IMR-90 (cell line): Measurements from ENCODE around the gene AGTPBP1. TPM values are rescaled to one million over a fixed set of nuclear protein-coding genes. Genes with fewer than 3 reads are reported as not detected.

Experiments
- ATAC-seq: fragments of 200-7000 bp; cut with Tn5 transposase; 2 replicates; pipeline ENCODE4 v1.9.1; 2020; ENCODE audit warnings: low read depth, mild to moderate bottlenecking, moderate library complexity
- BruUV-seq: library from RNA; stranded (reverse); fragments of 400-500 nt; replicated peaks from 2 replicates; lab custom pipeline; 2021; lab: Mats Ljungman, UMichigan
- CTCF ChIA-PET: fragments of 300-600 bp; formaldehyde crosslinking; extraction: SDS; loops from one replicate; lab custom pipeline; 2021; ENCODE audit warnings: antibody characterized with exemption; lab: Yijun Ruan, JAX
- POLR2A ChIA-PET: fragments of 300-600 bp; sonication (Branson Sonifier 250); formaldehyde crosslinking; loops from one replicate; lab custom pipeline; 2022; ENCODE audit warnings: antibody characterized with exemption; ENCODE audit not compliant: unreplicated experiment; lab: Charles Lee
- DNase-seq: peaks from one replicate; pipeline ENCODE4 v3.0.0; 2013
- H2AFZ ChIP-seq: replicated peaks from 2 replicates; pipeline ENCODE3; 2013; ENCODE audit warnings: low read length, mild to moderate bottlenecking; ENCODE audit not compliant: poor library complexity
- H2AK5ac ChIP-seq: 2 replicates; pipeline ENCODE4 v1.6.1; 2013; ENCODE audit warnings: low read depth, low read length, inconsistent platforms
- H2AK9ac ChIP-seq: replicated peaks from 2 replicates; pipeline ENCODE3; 2013; ENCODE audit warnings: mild to moderate bottlenecking, low read depth, low read length, moderate library complexity; ENCODE audit not compliant: poor library complexity
- H2BK120ac ChIP-seq: 2 replicates; pipeline ENCODE4 v1.6.1; 2013; ENCODE audit warnings: low read depth, low read length, inconsistent platforms
- H2BK15ac ChIP-seq: 3 replicates; pipeline ENCODE4 v1.6.1; 2013; ENCODE audit warnings: low read depth, low read length, inconsistent platforms
- H2BK20ac ChIP-seq: 2 replicates; pipeline ENCODE4 v1.6.1; 2013; ENCODE audit warnings: low read depth, mild to moderate bottlenecking, inconsistent platforms, low read length, moderate library complexity
- H2BK5ac ChIP-seq: 2 replicates; pipeline ENCODE4 v1.6.1; 2013; ENCODE audit warnings: mild to moderate bottlenecking, low read depth, low read length, inconsistent platforms; ENCODE audit not compliant: poor library complexity, severe bottlenecking
- H3K14ac ChIP-seq: replicated peaks from 2 replicates; pipeline ENCODE4 v1.6.1; 2013; ENCODE audit warnings: low read depth, low read length, inconsistent platforms
- H3K18ac ChIP-seq: 2 replicates; pipeline ENCODE4 v1.6.1; 2013; ENCODE audit warnings: low read depth, low read length, control low read depth
- H3K23ac ChIP-seq: 2 replicates; pipeline ENCODE4 v1.6.1; 2013; ENCODE audit warnings: low read depth, low read length, inconsistent platforms
- H3K27ac ChIP-seq: 2 replicates; pipeline ENCODE4 v1.5.1; 2013; ENCODE audit warnings: mild to moderate bottlenecking, control low read depth, low read length; ENCODE audit not compliant: insufficient read depth
- H3K27me3 ChIP-seq: 2 replicates; pipeline ENCODE4 v1.6.1; 2013; ENCODE audit warnings: low read length; ENCODE audit not compliant: control insufficient read depth, insufficient read depth
- H3K36me3 ChIP-seq: 2 replicates; pipeline ENCODE4 v1.6.1; 2013; ENCODE audit warnings: low read length, mixed read lengths; ENCODE audit not compliant: control insufficient read depth, insufficient read depth
- H3K4ac ChIP-seq: 2 replicates; pipeline ENCODE4 v1.6.1; 2013; ENCODE audit warnings: low read depth, low read length, inconsistent platforms
- H3K4me1 ChIP-seq: 2 replicates; pipeline ENCODE4 v1.6.1; 2013; ENCODE audit warnings: low read length, mixed read lengths; ENCODE audit not compliant: control insufficient read depth, insufficient read depth
- H3K4me2 ChIP-seq: 2 replicates; pipeline ENCODE4 v1.6.1; 2013; ENCODE audit warnings: low read depth, mild to moderate bottlenecking, control low read depth, low read length, moderate library complexity
- H3K4me3 ChIP-seq: 2 replicates; pipeline ENCODE4 v1.5.1; 2013; ENCODE audit warnings: low read depth, mild to moderate bottlenecking, control low read depth, low read length, moderate library complexity; ENCODE audit not compliant: insufficient read depth
- H3K56ac ChIP-seq: 2 replicates; pipeline ENCODE4 v1.6.1; 2013; ENCODE audit warnings: low read length, inconsistent platforms; ENCODE audit not compliant: insufficient read depth; ENCODE audit errors: extremely low read depth
- H3K79me1 ChIP-seq, 2 experiments: 2 replicates each; pipeline ENCODE4 v1.6.1; 2013; ENCODE audit warnings: low read length in 2 of 2, inconsistent platforms in 1 of 2, low read depth in 1 of 2
- H3K9ac ChIP-seq: 2 replicates; pipeline ENCODE4 v1.6.1; 2013; ENCODE audit warnings: low read depth, low read length, control low read depth
- H3K9me1 ChIP-seq: 2 replicates; pipeline ENCODE4 v1.6.1; 2013; ENCODE audit warnings: low read length, inconsistent platforms; ENCODE audit not compliant: insufficient read depth
- H3K9me3 ChIP-seq: 2 replicates; pipeline ENCODE4 v1.6.1; 2013; ENCODE audit warnings: low read length; ENCODE audit not compliant: control insufficient read depth, insufficient read depth
- H4K20me1 ChIP-seq: 2 replicates; pipeline ENCODE4 v1.6.1; 2013; ENCODE audit warnings: low read length, inconsistent platforms; ENCODE audit not compliant: insufficient read depth
- H4K5ac ChIP-seq: 2 replicates; pipeline ENCODE4 v1.6.1; 2013; ENCODE audit warnings: mild to moderate bottlenecking, low read depth, low read length, control low read depth
- H4K8ac ChIP-seq, 2 experiments: 2 replicates each; pipeline ENCODE4 v1.6.1; 2013; ENCODE audit warnings: low read depth in 2 of 2, low read length in 2 of 2, control low read depth in 1 of 2, inconsistent platforms in 1 of 2
- H4K91ac ChIP-seq: 2 replicates; pipeline ENCODE4 v1.6.1; 2013; ENCODE audit warnings: low read depth, low read length, inconsistent platforms; ENCODE audit not compliant: insufficient read depth
- CEBPB ChIP-seq: IDR thresholded peaks from 2 replicates; pipeline ENCODE4 v1.6.1; 2012; ENCODE audit warnings: low read depth, low read length, improper control_type of control experiment
- CHD1 ChIP-seq: IDR thresholded peaks from 2 replicates; pipeline ENCODE4 v1.6.1; 2012; ENCODE audit warnings: low read depth, low read length, improper control_type of control experiment
- MAFK ChIP-seq: IDR thresholded peaks from 2 replicates; pipeline ENCODE4 v1.6.1; 2012; ENCODE audit warnings: low read depth, low read length, improper control_type of control experiment
- USF2 ChIP-seq: fragments of 150-350 bp; IDR thresholded peaks from 2 replicates; pipeline ENCODE4 v1.6.1; 2017; ENCODE audit warnings: mild to moderate bottlenecking, antibody characterized with exemption, low read length, low read depth
- WGBS, 2 experiments: methylation state at CpG; one replicate each; pipeline versions ENCODE4 v1.1.5 to v1.1.7; 2013; ENCODE audit warnings: missing lambda C conversion rate in 2 of 2; ENCODE audit not compliant: insufficient read length in 1 of 2; ENCODE audit errors: extremely low coverage in 2 of 2; 5-methylcytosine and 5-hydroxymethylcytosine counted together
- dilution Hi-C: fragments of 300-500 bp; cut with HindIII; formaldehyde crosslinking; loops from one replicate; pipeline ENCODE4 v1.14.3; 2018; ENCODE audit warnings: low sequenced_read_pairs; ENCODE audit not compliant: unreplicated experiment
- in situ Hi-C: fragments of 300-500 bp; cut with MboI; formaldehyde crosslinking; loops from 3 replicates; pipeline ENCODE4 v1.14.3; 2019; ENCODE audit warnings: low sequenced_read_pairs, inconsistent platforms, mixed read lengths
- intact Hi-C: fragments of 100-400 bp; cut with micrococcal nuclease; formaldehyde crosslinking; loops from 2 replicates; pipeline ENCODE4 v1.10.0; 2022
- polyA plus RNA-seq, 3 experiments: library from polyadenylated mRNA; depleted of rRNA; stranded (reverse); fragments of >200 nt; gene quantifications; 2 replicates each; pipeline ENCODE4 v1.2.3, GENCODE V29; 2012; ENCODE audit warnings: low replicate concordance in 1 of 3
- total RNA-seq: library from RNA; depleted of rRNA; stranded (reverse); fragments of >200 nt; gene quantifications from 2 replicates; pipeline ENCODE4 v1.2.3, GENCODE V29; 2012

AGTPBP1 gene
- total and polyA plus RNA-seq, 2 of the 4 experiments (the other 2 are of a cell fraction) = 3.3 to 9.0 TPM

GRCh38 chr9:85662573-85662972, 79.2 kb downstream of the AGTPBP1 start:
- dilution Hi-C loops = no loop called here
- no CpG with 5 or more reads among the region's 1 CpG for WGBS, 2 experiments
- Histone ChIP-seq H2AFZ (no peak overlapping the region), H3K23ac (no peak overlapping the region), H3K4me3 (no peak overlapping the region), H3K9me1 (no peaks in the 10 kb centered on the region), H4K91ac (no peak overlapping the region), H3K27ac (no peak overlapping the region), H3K18ac (no peak overlapping the region), H3K27me3 (no peaks in the 10 kb centered on the region), H2AK5ac (no peak overlapping the region), H3K36me3 (no peaks in the 10 kb centered on the region), H3K9me3 (no peaks in the 10 kb centered on the region), H2AK9ac (no peak overlapping the region), H3K4ac (no peak overlapping the region), H3K4me2 (no peak overlapping the region), H3K56ac (no peak overlapping the region), H2BK15ac (no peak overlapping the region), H3K4me1 (no peaks in the 10 kb centered on the region), H3K14ac (no peak overlapping the region), H4K5ac (no peak overlapping the region), H2BK120ac (no peak overlapping the region), H2BK5ac (no peak overlapping the region), H3K9ac (no peak overlapping the region), H4K20me1 (no peaks in the 10 kb centered on the region), H4K8ac (no peak overlapping the region), H3K79me1 (no peaks in the 10 kb centered on the region), H2BK20ac (no peak overlapping the region)
- intact Hi-C loops = no loop called here
- no TSS peak for BruUV-seq
- in situ Hi-C loops = no loop called here
- ChIA-PET POLR2A (no interaction called here), CTCF (no interaction called here)
- DNase-seq (no peak), ATAC-seq (no peak)
- TF ChIP-seq CHD1 (no peak), CEBPB (no peak), USF2 (no peak), MAFK (no peak)
